Fibroblast of pulmonary artery (primary cell): Measurements from ENCODE around the gene SORL1.

ENCODE experiments used
- DNase-seq: peaks from one replicate; pipeline ENCODE4 v3.0.0-alpha.2; 2010; ENCODE audit warnings: low read depth
- H3K4me3 ChIP-seq: replicated peaks from 2 replicates; pipeline ENCODE4 v1.5.1; 2011; ENCODE audit warnings: low read depth, mild to moderate bottlenecking, control low read depth, low read length, moderate library complexity
- CTCF ChIP-seq: IDR thresholded peaks from 2 replicates; pipeline ENCODE4 v1.5.1; 2011; ENCODE audit warnings: mild to moderate bottlenecking, control low read depth, low read length, inconsistent platforms; ENCODE audit errors: missing control alignments

SORL1 gene

GRCh38 chr11:121547574-121547973 is 95.5 kb downstream of the SORL1 start:
- DNase-seq: no peak
- no peak overlapping the region for H3K4me3 ChIP-seq
- no peak for TF ChIP-seq CTCF

- DNase-seq: no peak
- TF ChIP-seq CTCF: no peak
- no peak overlapping the region for H3K4me3 ChIP-seq
Observed at GRCh38 chr11:121550247-121551030, 98.3 kb downstream of the SORL1 start.

- no peak for DNase-seq
- no peak overlapping the region for H3K4me3 ChIP-seq
- no peak for TF ChIP-seq CTCF
Observed at GRCh38 chr11:121551463-121551862, 99.3 kb downstream of the SORL1 start.

- DNase-seq: no peak
- TF ChIP-seq CTCF: no peak
- H3K4me3 ChIP-seq: no peak overlapping the region
Observed at GRCh38 chr11:121552154-121552553, 100.0 kb downstream of the SORL1 start.

GRCh38 chr11:121552644-121553043 is 100.5 kb downstream of the SORL1 start:
- DNase-seq: no peak
- H3K4me3 ChIP-seq: no peak overlapping the region
- no peak for TF ChIP-seq CTCF

- no peak for DNase-seq
- TF ChIP-seq CTCF: no peak
- no peak overlapping the region for H3K4me3 ChIP-seq
Observed at GRCh38 chr11:121553389-121553788, 101.3 kb downstream of the SORL1 start.

GRCh38 chr11:121553806-121554205 is 101.7 kb downstream of the SORL1 start:
- peak; percentile 14 for DNase-seq
- no peak overlapping the region for H3K4me3 ChIP-seq
- no peak for TF ChIP-seq CTCF
